Activated naive CD8-positive, alpha-beta T cell treated with anti-CD3 and anti-CD28 coated beads, Interleukin-2, amount 50 U/mL, for 24 hours (primary cell): Measurements from ENCODE around the gene IQCK.

Experiments used
- ATAC-seq: fragments of 150-1000 bp; cut with Tn5 transposase; one replicate; pipeline ENCODE4 v1.10.0; 2021
- DNase-seq: peaks from one replicate; pipeline ENCODE4 v3.0.0; 2021
- H3K27ac Mint-ChIP-seq: one replicate; pipeline ENCODE4 v1.8.0; 2021; ENCODE audit warnings: mild to moderate bottlenecking, mixed read lengths
- H3K27me3 Mint-ChIP-seq: one replicate; pipeline ENCODE4 v1.8.0; 2021; ENCODE audit warnings: mixed read lengths
- H3K36me3 Mint-ChIP-seq: one replicate; pipeline ENCODE4 v1.8.0; 2021; ENCODE audit warnings: low read depth, mixed read lengths
- H3K4me1 Mint-ChIP-seq: one replicate; pipeline ENCODE4 v1.8.0; 2021; ENCODE audit warnings: mixed read lengths
- H3K4me3 Mint-ChIP-seq: one replicate; pipeline ENCODE4 v1.8.0; 2021; ENCODE audit warnings: mild to moderate bottlenecking, moderate library complexity, mixed read lengths
- H3K9me3 Mint-ChIP-seq: one replicate; pipeline ENCODE4 v1.8.0; 2021; ENCODE audit warnings: mixed read lengths

The IQCK gene

GRCh38 chr16:19899605-19899955 is 181.5 kb downstream of the IQCK start:
- Mint-ChIP-seq H3K27ac (no peak overlapping the region), H3K36me3 (no peaks in the 10 kb centered on the region), H3K9me3 (no peaks in the 10 kb centered on the region), H3K4me3 (no peak overlapping the region), H3K27me3 (peaks cover 5% of the 10 kb centered on the region), H3K4me1 (no peaks in the 10 kb centered on the region)
- ATAC-seq (no peak), DNase-seq (no peak)

DNA sequence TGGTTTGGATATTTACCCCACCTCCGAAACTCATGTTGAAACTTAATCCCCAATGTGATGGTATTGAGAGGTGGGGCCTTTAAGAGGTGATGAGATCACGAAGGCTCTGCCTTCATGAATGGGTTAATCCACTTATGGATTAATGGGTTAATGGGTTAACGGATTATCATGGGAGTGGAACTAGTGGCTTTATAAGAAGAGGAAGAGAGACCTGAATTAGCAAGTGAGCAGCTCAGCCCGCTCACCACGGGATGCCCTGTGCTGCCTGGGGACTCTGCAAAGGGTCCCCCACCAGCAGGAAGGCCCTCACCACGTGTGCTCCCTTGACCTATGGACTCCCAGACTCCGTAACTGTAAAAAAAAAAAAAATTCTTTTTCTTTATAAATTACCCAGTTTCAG is 183.1 kb downstream of the IQCK start:
- H3K36me3 Mint-ChIP-seq: no peaks in the 10 kb centered on the region
- DNase-seq (no peak), ATAC-seq (no peak)
- peaks cover 5% of the 10 kb centered on the region for H3K27me3 Mint-ChIP-seq
- no peak overlapping the region for H3K4me3 Mint-ChIP-seq
- no peak overlapping the region for H3K27ac Mint-ChIP-seq
- no peaks in the 10 kb centered on the region for H3K9me3 Mint-ChIP-seq
- no peaks in the 10 kb centered on the region for H3K4me1 Mint-ChIP-seq

DNA sequence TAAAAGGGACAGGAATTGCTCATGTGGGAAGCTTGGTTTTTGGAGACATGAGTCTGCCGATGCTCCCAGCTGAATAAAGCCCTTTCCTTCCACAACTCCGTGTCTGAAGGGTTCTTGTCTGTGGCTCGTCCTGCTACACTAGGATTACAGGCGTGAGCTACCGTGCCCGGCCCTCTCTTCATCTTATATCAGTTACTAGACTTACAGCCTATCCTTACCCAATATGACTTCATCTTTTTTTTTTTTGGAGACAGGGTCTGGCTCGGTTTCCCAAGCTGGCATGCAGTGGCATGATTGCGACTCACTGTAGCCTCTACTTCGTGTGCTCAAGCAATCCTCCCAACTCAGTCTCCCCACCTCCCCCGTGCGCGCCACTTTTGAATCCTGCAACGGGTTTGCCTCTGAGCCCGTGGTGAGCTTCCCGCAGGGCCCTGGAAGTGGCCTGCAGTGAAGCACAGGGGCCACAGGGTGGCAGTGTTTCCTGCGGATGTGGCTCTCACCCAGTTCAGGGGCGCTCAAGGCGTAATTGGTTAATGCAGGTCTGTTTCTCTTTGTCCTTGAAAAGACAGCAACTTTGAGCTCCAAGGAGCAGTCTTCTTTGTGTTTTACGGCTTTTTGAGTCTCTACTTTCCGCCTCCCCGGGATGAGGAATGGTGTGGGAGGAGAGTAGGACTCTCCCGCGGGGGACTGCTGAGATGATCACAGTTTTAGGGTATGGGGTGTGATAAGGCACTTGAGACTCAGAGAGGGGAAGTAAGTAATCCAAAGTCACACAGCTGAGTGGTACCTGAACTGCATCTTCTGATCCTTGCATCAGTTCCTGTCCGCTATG is 189.3 kb downstream of the IQCK start:
- H3K27ac Mint-ChIP-seq: no peak overlapping the region
- H3K4me3 Mint-ChIP-seq: no peak overlapping the region
- H3K4me1 Mint-ChIP-seq: peaks cover 7% of the 10 kb centered on the region
- peak; percentile 81 for ATAC-seq
- peak; percentile 71 for DNase-seq
- no peaks in the 10 kb centered on the region for H3K9me3 Mint-ChIP-seq
- H3K36me3 Mint-ChIP-seq: no peaks in the 10 kb centered on the region
- H3K27me3 Mint-ChIP-seq: peaks cover 20% of the 10 kb centered on the region
